Epidermal melanocyte (primary cell): ENCODE results near the gene RAB8B.

Source experiments
- DNase-seq: peaks from one replicate; pipeline ENCODE4 v3.0.0; 2011; ENCODE audit warnings: low spot score; ENCODE audit not compliant: insufficient read length

The RAB8B gene

DNA sequence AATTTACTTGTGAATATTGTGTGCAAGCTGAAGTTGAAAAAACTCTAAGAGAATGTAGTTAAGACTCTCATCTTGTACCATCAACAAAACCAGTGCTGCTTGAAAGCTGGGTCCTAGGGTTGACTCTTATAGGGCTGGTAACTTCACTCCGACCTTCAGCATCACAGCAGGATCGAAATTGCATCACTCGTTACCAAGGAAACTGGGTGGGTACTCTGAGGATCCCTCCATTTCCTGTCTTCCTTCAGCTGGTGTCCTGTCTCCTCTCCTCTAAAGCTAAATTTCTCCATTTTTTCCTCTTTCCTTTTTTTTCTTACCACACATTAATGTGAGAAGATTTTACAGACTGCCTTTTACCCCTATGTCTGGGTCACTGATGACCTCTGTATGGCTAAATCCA is 85.0 kb downstream of the RAB8B start:
- DNase-seq = no peak

- DNase-seq = no peak
Measured at GRCh38 chr15:63276342-63277037, 87.1 kb downstream of the RAB8B start.

DNA sequence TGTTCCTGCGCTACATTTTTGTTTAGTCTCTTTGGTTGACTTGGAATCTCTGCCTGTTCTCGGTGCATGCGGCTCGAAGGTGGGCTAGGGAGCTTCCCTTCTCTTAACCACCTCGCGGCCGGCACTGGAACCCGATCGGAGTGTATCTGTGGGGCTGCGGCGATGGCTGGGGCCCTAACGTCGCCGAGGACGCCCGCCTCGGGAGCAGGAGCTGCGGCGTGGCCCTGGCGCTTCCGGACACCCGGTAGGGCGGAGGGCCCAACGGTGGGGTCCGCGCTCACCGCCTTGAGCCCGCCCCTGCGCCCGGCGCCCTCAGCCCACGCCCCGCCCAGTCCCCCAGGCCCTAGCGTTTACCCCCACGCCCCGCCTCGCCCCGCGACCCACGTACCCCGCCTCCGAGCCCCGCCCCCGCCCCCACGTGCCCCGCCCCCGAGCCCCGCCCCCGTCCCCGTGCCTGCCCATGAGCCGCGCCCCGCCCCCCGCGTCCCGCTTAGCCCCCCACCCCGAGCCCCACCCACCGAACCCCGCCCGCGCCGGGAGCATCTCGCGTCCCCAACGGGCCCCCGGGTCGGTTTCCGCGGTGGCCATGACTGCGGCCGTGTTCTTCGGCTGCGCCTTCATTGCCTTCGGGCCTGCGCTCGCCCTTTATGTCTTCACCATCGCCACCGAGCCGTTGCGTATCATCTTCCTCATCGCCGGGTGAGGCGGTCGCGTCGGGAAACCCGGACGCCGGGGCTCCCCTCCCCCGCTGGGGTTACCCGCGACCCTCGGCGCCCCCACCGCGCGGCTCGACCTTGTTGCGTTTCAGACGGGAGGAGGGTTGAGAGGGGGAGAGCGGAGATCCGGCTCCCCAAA is 87.9 kb downstream of the RAB8B start, which contains the start of gene APH1B:
Gene APH1B (plus strand): TSS at position 568 of the 855 bp plus-strand sequence. CDS start 19 bp downstream, at position 587.
- peak; percentile 53 for DNase-seq

DNA sequence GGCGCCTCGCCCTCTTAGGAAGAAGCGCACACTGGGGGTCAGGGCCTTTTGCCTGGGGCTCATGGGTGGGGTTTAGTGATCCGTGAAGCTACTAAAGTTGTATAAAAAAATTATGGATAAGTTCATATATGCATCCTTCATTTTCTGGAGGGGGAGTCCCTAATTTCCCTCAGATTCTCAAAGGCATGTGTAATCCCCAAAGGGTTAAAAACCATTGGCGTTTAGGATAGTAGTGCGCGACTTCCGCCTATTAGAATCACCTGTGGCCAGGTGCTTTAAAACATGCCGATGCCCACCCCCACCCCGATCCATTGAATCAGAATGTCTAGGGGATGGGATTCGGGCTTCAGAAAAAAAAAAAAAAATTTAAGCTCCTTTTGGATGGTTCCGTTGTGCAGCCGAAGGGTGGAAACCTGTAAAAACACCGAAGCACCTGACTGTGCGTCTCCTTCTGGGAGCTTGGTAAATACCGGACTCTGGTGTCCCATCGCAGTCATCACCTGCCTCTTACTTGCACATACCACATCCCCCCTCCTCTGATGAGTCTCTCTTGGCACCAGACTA is 88.6 kb downstream of the RAB8B start:
- no peak for DNase-seq

GRCh38 chr15:63283126-63283525 is 93.7 kb downstream of the RAB8B start:
- no peak for DNase-seq

GRCh38 chr15:63284335-63284734 is 94.9 kb downstream of the RAB8B start:
- DNase-seq = no peak

DNA sequence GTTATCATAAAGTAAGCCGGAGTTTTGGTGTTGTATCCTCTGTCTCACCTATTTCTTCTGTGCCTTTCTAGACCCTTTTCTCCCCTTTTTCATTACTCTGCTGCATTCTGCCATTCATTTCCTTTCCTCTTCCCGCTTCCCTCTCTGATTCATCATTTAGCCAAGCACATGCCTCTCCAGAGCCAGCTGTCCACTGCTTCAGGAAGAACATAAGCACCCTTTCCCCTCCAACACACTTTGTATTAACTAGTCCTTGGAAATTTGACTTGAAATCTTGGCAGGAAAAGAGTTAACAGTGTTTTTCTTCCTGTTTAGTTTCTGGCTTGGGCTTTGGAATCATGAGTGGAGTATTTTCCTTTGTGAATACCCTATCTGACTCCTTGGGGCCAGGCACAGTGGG is 97.7 kb downstream of the RAB8B start:
- DNase-seq = no peak

GRCh38 chr15:63288342-63288741 is 98.9 kb downstream of the RAB8B start:
- DNase-seq = no peak

- peak; percentile 46 for DNase-seq
Measured at GRCh38 chr15:63288778-63289378, 99.5 kb downstream of the RAB8B start.

GRCh38 chr15:63291507-63291906 is 102.1 kb downstream of the RAB8B start:
- peak; percentile 28 for DNase-seq

- no peak for DNase-seq
Measured at GRCh38 chr15:63292241-63292640, 102.8 kb downstream of the RAB8B start.

GRCh38 chr15:63292771-63293170 is 103.4 kb downstream of the RAB8B start:
- DNase-seq = no peak

GRCh38 chr15:63294359-63294758 is 105.0 kb downstream of the RAB8B start:
- DNase-seq = no peak

DNA sequence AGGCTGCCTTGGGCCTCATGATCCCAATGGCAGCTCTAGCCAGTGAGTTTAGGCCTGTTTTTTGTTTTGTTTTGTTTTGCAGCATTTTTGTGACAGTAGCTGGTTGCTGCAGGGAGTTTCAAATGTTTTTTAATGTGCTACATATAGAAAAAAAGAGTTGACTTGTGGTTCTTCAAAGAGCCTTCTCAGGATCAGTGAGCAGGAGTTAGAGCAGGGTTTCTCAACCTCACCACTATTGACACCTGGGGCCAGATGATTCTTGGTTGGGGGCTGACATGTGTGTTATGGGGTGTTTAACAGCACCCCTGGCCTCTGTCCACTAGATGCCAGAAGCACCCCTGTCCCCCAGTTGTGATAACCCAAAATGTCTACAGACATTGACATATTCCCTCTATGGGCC is 105.9 kb downstream of the RAB8B start:
- no peak for DNase-seq

- DNase-seq = no peak
Measured at GRCh38 chr15:63296195-63296594, 106.8 kb downstream of the RAB8B start.

GRCh38 chr15:63299943-63300575 is 110.7 kb downstream of the RAB8B start:
- DNase-seq = no peak

DNA sequence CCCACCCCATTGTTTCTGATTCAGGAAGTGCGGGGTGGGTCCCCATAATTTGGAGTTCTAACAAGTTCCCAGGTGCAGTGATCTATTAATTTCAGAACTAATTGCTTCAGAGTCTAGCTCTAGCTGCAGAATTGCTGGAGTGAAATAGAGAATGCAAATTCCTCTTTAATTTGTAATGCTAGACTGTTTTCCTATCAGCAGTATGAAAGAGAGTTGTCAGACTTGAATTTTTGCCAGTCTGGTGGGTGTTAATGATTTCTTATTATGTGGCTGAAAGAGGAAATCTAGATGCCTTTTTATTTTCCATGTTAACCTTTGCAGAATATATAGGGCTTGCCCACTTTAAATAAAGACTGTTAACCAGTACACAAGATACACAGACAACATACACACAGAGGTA is 111.7 kb downstream of the RAB8B start:
- no peak for DNase-seq

GRCh38 chr15:63305260-63305659 is 115.9 kb downstream of the RAB8B start:
- no peak for DNase-seq

GRCh38 chr15:63306492-63307073 is 117.2 kb downstream of the RAB8B start:
- no peak for DNase-seq

DNA sequence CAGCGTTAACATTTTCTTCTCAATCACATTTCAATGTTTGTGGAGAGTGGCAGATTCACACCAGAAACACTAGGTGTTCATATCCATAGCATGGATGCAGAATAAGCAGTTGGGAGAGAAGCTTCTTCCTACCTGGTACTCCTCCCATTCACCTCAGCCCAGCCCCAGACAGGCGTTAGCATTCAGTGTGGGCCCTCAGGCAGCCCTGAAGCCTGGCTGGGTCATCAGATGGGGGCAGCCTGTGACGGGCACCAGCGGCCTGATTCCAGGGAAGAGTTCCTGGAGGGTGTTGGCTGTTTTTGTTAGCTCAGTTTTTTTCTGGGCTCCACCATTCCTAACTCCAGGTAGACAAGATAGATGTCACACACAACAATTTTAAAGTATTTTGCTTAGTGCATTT is 119.1 kb downstream of the RAB8B start:
- no peak for DNase-seq

DNA sequence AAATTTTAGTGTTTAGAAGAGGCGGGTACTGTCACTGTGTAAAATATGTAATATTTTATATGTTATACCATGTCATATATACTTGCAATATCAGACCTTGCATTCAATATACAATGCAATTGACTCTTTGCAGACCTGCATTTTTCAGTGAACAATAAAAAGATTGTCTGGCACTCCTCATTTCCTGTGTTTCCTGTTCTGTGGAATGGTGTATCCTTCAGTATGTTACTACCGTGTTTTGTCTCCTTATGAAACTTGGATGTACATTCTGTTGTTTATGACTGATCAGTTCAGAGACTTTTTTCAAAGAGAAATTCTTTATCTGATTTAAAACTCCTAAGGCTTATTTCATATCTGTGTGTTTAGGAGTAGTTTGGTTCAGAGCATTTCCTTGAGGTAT is 119.5 kb downstream of the RAB8B start:
- no peak for DNase-seq
